CD4-positive, alpha-beta T cell treated with Interferon gamma for 1 hour (primary cell): ENCODE results near the gene SMIM10L1.

Experiments used
- DNase-seq: peaks from one replicate; pipeline ENCODE4 v3.0.0-alpha.2; 2020

Gene SMIM10L1

GRCh38 chr12:11202811-11203210 lies 31.8 kb downstream of the SMIM10L1 start:
- DNase-seq: no peak

- DNase-seq: no peak
Observed at GRCh38 chr12:11204173-11204572, 33.2 kb downstream of the SMIM10L1 start.

GRCh38 chr12:11209113-11209512 lies 38.1 kb downstream of the SMIM10L1 start:
- no peak for DNase-seq
